GM18870 (cell line): Measurements from ENCODE around the gene PHRF1.
"Not testable (repeated sequence)": the region's sequence is repeated elsewhere in the genome, so short reads cannot be mapped to it uniquely, and the experiment has no call there.

Source experiments
- ATAC-seq: cut with Tn5 transposase; IDR thresholded peaks from one replicate; pipeline ENCODE4 v1.9.1; 2021; ENCODE audit warnings: moderate library complexity; ENCODE audit not compliant: unreplicated experiment

PHRF1 gene

DNA sequence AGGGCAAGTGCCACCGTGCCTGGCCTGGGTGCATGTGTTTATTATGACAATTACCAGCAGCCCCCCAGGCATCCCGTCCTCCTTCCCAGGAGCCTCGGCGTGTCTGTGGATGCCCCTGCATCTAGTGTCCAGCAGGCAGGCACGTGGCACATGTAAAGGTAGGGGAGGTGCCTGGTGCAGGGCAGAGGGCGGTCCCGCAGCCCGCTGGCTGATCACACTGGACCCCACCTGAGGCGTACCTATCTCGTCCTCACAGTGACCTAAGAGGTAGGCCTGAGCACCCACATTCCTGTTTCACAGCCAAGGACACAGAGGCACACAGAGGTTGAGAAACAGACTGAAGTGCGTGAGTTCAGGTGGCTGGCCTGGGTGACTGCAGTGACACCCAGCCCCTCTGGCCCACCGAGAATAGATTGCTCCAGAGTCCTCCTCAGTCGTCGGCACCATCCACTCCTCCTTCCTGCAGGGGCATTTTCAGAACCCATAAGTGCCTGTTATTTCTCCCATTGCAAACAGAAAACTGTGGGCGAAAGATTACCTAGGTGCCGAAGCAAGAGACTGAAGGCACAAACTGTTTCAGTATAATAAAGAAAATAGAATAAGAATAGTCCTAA lies 3.0 kb upstream of the PHRF1 start:
- no peak for ATAC-seq

DNA sequence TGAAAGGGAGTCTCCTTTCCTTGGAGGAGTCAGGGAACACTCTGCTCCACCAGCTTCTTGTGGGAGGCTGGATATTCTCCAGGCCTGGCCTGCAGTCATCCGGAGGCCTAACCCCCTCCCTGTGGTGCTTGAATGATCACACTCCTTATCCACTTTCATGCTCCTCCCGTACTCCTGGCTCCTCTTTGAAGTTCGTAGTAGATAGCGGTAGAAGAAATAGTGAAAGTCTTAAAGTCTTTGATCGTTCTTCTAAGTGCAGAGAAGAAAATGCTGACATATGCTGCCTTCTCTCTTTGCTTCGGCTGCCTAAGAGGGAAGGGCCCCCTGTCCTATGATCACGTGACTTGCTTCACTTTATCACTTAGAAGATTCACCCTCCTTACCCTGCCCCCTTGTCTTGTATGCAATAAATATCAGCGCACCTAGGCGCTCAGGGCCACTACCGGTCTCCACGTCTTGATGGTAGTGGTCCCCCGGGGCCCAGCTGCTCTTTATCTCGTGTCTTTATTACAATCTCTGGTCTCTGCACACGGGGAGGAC lies 2.2 kb upstream of the PHRF1 start:
- ATAC-seq = not testable (repeated sequence)

DNA sequence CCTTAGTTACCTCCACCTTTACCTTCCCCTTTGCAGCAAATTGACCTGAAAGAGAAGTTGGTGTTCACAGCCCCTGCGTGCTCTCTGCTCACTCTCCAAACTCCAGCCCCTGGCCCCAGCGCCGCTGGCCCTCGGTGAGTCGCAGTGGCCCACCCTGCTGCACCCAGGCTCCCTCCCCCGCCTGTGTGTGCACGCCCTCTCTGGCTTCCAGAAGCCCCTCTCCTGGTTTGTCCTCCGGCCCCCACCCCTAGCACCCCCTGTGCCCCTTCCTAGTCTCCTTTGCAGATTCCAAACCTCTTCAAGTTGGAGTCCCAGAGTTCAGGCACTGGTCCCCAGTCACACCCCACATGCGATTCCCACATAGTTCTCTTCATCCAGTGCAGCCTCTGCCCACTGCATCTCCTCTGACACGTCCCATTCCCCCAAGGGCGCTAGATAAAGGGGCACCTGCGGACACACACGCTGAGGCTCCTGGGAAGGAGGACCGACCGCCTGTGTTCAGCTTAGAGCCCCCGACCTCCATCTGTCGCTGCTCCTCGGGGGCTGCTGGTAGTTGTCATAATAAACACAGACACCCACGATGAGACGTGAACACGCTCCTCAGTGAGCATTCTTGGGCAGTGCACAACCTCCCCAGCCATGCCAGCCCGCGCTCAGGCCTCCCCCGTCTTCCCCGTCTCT lies 1.5 kb upstream of the PHRF1 start:
- ATAC-seq = no peak

DNA sequence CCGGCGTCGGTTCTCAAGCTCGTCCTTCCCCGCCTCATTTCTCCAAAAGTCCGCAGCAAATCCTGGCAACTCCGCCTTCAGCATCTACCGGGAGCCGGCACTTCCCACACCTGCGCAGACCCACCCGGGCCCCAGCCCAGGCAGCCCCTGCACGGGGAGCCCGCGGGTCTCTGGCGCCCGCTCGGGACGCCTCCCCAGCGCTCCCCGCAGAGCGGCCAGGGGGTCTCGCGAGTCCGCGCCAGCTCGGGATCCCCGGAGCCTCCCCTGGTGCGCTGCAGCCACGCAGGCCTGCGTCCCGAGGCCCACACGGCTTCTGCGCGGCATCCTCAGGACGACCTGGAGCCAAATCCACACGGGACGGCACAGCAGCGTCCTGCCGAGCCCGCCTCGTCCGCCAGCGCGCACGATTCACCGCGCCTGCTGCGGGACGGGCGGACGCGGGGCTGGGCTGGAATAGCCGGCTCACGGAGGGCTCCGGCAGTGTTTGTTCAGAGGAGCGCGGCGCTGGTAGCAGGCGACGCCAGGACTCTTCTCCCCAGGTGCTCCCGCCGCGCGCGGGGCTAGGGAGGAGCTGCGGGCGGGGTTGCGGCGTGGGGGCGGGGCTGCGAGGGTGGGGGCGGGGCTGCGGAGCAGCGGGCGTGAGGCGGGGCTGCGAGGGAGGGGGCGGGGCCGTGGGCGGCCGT lies 816 bp upstream of the PHRF1 start:
- no peak for ATAC-seq

DNA sequence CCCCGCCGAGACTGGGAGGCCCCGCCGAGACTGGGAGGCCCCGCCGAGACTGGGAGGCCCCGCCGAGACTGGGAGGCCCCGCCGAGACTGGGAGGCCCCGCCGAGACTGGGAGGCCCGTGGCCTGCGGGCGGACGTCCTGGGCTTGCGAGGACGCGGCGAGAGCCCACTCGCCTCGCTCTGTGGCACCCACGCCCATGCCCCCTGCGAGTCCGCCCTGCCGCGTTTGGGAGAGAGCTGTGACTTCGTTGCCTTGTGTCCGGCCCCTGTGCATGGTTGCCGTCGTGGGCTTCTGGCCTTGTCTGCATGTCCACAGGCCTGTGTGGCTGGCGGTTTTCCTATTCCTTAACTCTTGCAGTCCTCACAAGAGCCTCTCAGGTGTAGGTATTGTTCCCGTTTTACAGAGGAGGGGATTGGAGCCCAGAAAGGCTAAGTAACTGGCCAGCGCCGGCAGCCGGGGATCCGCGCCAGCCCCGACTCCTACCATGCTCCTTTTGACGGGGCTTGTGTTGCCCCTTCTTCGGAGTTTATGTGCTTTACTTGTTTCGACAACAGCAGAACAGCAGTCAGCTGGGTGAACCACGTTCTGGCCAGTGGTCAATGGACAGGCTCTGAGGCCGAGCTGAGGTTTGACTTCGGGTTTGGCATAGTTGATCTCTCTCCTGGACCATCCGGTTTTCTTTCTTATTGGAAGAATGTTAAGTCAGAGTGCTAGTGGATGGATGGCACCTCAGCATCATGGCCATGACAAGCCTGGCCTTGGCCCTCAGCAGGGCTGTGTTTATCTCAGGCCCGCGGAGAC lies 741 bp downstream of the PHRF1 start:
- ATAC-seq = no peak

DNA sequence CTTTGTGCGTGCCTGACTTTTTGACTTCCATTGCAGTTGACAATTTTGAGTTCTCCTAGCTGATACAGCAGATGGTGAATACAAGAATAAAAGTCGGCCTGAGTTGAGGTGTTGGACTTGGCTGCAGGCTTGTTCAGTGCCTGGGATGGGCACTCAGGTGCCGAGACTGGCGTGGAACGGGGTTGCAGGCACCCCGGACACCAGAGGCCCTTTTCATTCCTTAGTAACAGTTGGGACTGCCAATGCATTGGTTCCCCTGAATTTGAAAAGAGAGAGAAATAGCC lies 1.3 kb downstream of the PHRF1 start:
- no peak for ATAC-seq

DNA sequence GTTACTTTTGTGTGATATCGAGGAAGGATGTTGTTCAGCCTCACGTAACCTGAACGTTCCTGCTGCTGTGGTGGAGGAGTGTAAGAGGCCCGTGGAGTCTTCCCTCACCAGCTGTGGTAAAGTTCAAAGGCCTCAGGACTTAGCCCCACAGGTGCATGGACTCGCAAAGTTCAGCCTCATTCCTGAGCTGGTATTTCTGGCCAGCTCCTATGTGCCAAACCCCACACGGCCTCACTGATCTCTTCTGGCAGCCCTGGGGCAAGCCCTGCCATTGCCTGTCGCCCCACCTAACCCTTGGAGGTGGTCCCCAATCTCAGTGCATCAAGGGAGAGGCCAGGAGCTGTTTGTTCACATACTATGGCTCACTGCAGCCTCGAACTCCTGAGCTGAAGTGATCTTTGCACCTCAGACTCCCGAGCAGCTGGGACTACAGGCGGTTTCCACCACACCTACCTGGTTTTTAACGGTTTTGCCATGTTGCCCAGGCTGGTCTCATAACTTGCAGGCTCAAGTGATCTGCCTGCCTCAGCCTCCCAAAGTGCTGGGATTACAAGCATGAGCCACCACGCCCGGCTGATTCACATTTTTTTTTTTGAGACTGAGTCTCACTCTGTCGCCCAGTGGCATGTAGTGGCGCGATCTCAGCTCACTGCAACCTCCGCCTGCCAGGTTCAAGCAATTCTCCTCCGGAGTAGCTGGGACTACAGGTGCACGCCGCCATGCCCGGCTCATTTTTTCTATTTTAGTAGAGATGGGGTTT lies 2.2 kb downstream of the PHRF1 start:
- no peak for ATAC-seq

DNA sequence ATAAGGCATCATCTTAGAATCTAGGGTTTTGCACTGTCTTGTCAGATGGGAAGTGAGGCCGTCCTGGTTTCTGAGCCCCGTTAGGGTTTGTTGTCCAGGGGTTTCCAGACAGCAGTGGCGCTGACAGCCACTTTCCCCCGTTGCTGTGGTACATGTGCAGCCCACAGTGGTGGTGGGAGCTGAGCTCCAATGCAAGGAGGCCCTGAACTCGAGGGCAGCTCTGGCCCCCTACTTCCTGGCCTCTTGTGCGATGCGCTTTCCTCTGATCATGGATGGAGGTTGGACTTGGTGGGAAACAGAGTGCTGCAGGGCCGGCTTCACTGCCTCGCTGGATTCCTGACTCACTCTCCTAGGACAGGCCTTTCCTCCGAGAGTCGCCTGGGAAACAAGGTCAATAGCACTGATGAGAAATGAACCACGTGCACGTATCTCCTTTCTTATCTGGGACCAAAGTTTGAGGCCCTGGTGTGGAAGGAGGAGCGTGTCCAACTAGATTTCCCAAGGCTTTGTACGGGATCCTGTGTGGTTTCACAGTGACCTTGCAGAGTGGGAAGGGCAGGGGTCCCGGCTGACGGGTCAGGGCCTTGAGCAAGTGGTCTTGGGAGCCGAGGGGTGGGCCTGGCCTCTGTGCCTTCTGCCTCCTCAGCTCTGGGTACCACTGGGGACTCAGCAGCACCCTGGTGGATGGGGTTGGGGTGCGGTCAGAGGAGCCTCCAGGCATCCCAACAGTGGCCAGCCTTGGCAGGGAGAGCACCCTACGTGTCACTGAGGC lies 3.7 kb downstream of the PHRF1 start:
- ATAC-seq = no peak

DNA sequence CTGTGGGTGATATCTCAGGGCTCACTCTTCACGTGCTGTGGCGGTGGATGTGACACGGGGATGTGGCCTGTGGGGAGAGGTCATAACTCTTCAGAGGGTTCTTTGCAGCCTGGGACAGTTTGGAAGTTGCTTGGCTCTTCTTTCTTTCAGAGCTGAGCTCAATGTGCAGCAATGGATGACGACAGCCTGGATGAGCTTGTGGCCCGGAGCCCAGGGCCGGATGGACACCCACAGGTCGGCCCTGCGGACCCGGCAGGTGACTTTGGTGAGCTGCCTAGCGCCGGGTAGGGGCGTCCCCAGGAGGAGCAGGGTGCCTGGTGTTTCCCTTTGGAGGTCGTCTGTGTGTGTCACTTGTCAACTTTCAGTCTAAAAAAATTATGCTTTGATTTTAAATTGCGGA lies 5.1 kb downstream of the PHRF1 start:
- no peak for ATAC-seq

DNA sequence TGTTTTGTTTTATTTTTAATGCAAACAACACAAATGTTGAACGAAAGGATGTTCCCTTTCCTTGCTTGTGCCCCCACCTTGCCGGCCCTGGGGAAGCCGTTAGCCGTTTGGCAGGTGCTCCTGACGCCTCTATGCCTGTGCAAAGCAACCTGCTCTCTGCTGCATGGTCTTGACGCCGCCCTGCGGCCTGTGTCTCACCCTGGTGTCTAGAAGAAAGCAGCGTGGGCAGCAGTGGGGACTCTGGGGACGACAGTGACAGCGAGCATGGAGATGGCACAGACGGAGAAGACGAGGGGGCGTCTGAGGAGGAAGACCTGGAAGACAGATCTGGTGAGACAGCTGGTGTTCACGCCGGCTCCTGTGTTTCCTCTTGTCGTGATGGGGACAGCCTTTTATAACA lies 5.5 kb downstream of the PHRF1 start:
- ATAC-seq = no peak

DNA sequence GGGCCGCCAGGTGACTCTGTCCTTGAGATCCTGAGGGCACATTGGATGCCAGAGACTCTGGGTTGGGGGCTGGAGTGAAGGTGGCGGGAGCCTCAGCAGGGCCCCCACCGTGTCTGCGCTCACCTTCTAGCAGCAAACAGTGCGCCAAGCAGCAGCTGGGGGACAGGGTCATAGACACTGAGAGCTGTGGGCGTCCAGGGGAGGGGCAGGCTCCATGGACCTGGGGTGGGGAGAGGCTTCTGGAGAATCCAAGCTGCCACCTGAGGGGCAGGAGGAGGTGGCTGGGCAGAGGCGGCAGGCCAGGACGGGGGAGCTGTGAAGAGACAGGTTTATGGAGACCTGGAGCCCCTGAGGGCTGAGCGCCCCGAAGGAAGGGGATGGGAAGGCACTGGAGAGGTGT lies 8.0 kb downstream of the PHRF1 start:
- no peak for ATAC-seq

DNA sequence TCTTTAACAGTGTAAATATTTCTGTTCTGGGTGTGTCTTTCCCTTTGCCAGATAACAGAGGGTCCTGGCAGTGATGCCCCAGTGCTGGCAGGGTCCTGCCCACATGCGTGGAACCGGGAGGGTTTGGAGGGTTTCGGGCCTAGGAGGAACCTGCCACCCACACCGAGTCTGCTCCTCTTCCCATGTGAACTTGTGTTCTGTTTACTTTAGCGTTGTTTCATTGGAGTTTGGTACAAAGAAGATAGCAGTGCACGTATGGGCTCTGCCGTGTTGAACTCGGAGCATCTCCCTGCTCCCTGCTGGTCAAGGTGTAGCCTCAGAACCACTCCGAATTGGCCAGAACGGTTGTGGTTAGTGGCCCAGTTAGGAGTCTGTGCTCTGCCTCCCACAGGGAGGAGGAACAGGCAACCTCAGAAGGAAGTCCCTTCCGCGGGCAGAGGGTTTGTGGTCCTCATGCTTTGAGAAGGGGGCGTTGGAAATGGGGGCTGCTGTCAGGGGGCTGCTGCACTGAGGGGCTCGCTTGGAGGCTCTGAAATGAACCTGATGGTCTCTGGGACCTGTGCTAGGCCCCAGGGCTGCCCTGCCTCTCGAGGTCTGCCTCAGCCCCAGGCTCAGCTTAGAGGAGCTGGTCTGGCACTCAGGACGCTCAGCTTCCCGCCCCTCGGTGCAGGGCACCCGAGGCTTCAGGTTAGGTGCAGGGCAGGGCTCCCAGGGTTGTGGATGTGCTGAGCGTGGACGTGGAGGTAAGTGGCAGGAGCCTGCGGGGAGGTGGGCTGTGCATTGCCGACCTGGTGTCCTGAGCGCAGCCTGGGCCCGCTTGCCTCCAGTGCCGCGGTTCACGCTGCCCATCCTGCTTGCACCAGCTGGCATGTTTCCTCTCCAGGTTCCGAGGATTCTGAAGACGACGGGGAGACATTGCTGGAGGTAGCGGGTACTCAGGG lies 10.4 kb downstream of the PHRF1 start:
- ATAC-seq = no peak

DNA sequence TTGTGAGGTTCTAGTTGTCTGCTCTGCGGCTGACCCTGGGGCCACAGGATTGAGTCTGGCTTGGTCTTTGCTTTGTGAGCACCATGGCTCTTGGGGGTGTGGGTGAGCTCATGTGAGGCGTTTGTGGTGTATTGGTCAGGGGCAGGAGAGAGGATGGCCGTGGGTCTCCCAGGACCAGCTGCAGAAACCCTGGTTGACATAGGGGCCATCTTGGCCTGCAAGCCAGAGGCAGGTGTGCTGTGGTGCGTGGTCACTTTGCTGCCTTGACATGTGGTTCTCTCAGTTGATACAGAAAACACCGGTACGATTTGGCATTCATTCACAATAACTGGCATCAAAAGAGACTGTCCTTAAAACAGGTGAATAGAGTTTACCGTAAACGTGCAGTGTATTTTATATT lies 11.3 kb downstream of the PHRF1 start:
- no peak for ATAC-seq

DNA sequence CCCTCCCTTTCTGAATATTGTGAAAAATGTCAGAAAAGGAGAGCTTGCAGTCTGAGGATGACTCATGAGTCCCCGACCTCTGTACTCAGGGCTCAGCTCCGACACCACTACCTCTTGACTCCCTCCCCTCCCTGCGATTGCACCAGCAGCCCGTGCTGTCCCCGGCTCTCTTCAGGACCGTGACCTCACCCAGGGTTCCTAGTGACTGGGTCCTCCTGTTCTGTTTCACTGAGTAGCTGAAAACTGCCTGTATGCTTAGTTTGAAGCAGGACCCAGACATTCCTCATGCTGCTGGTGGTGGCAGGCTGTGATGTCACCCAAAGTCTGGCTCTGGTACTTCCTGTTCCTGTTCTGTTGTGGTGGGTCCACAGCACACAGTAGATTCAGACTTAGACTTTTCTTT lies 11.7 kb downstream of the PHRF1 start:
- ATAC-seq = no peak

DNA sequence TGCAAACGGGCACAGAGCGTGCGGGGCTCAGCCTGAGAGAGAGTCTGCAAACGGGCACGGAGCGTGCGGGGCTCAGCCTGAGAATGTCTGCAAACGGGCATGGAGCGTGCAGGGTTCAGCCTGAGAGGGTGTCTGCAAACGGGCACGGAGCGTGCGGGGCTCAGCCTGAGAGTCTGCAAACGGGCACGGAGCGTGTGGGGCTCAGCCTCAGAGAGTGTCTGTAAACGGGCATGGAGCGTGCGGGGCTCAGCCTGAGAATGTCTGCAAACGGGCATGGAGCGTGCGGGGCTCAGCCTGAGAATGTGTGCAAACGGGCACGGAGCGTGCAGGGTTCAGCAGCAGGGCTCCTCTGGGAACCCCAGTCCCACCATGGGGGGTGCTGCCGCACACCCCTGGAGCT lies 13.5 kb downstream of the PHRF1 start:
- no peak for ATAC-seq

DNA sequence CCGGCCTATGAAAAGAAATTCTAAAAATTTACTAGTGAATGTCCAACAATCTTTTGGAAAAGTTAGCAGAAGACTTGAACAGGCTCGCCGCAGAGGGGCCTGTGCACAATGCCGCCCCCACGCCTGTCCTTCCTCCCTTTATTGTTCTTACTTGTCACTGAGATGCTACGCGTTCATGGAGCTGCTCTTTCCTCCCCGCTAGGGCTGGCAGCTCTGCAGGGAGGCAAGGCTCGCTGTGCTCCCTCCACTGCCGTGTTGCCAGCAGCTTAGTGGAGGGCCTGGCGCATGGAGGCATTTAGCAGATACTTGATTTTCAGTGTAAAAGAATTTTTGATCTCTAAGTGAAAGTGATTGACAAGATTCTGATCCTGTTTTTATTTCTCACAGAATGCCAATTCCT lies 14.7 kb downstream of the PHRF1 start:
- ATAC-seq = no peak

DNA sequence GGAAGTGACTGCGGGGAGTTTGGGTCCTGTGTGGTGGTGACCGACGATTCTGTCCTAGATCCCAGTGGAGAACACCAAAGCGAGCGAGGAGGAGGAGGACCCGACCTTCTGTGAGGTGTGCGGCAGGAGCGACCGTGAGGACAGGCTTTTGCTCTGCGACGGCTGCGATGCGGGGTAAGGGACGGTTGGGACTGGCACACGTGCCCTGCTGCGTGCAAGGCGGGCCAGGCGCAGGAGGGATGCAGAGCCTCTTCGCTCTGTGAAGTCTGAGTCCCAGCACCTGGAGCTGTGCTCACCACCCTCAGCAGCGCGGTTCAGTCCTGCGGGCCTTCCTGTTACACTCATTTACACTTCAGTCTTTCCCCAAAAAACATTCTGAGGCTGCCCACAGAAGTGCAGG lies 16.2 kb downstream of the PHRF1 start:
- ATAC-seq = no peak

DNA sequence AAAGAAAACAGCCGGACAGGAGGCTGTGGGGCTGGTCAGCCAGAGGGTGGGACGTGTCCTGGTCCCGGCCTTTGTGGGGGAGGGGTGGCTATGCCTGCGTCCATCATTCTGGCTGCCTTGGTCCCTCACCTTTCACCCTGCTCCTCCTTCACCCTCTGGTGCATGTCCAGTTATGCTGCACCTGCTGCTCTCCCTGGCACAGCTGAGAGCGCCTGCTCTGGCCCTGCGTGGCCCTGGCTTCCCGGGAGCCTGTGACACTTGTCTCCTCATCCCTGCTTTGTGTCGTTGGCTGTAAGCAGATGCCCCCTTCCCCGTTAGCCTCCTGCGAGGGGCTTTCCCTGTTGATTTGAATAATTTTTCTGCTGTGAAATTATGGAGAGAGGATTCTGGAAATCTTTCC lies 16.6 kb downstream of the PHRF1 start:
- ATAC-seq = no peak

DNA sequence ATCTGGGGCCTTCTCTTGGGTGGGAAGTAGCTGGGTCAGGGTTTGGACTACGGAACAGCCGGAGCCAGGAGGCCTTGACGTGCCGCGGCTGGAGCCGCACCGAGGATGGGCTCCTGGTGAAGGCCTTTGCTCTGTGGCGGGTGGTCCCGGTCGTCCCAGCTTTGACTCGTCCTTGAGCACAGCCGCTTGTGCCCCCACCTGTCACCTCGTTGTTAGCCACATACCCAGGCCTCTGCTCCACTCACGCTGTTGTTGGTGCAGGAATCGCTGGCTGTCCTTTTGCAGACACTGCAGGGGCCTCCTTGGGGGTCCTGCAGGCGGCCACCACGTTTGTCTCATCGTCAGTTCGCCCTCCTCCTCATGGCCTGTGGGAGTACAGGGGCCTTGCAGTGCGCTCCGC lies 17.1 kb downstream of the PHRF1 start:
- ATAC-seq = no peak
